Stimulated activated memory B cell treated with anti-CD40 and anti-IgM and Interleukin-4, amounts not matched to agents 10 μg/mL and 1 μg/mL and 100 μg/mL, for 72 hours (primary cell): ENCODE results near the gene PRKAR1B.

ENCODE experiments used
- ATAC-seq: fragments of 150-1000 bp; cut with Tn5 transposase; 2 replicates; pipeline ENCODE4 v1.10.0; 2021
- H3K27ac Mint-ChIP-seq: one replicate; pipeline ENCODE4 v1.8.0; 2022; ENCODE audit warnings: mild to moderate bottlenecking, mixed read lengths
- H3K27me3 Mint-ChIP-seq: one replicate; pipeline ENCODE4 v1.8.0; 2022; ENCODE audit warnings: mixed read lengths
- H3K36me3 Mint-ChIP-seq: one replicate; pipeline ENCODE4 v1.8.0; 2022; ENCODE audit warnings: mixed read lengths
- H3K4me1 Mint-ChIP-seq: one replicate; pipeline ENCODE4 v1.8.0; 2022; ENCODE audit warnings: mixed read lengths
- H3K4me3 Mint-ChIP-seq: one replicate; pipeline ENCODE4 v1.8.0; 2022; ENCODE audit warnings: mild to moderate bottlenecking, moderate library complexity, mixed read lengths
- H3K9me3 Mint-ChIP-seq: one replicate; pipeline ENCODE4 v1.8.0; 2022; ENCODE audit warnings: mixed read lengths

The PRKAR1B gene

DNA sequence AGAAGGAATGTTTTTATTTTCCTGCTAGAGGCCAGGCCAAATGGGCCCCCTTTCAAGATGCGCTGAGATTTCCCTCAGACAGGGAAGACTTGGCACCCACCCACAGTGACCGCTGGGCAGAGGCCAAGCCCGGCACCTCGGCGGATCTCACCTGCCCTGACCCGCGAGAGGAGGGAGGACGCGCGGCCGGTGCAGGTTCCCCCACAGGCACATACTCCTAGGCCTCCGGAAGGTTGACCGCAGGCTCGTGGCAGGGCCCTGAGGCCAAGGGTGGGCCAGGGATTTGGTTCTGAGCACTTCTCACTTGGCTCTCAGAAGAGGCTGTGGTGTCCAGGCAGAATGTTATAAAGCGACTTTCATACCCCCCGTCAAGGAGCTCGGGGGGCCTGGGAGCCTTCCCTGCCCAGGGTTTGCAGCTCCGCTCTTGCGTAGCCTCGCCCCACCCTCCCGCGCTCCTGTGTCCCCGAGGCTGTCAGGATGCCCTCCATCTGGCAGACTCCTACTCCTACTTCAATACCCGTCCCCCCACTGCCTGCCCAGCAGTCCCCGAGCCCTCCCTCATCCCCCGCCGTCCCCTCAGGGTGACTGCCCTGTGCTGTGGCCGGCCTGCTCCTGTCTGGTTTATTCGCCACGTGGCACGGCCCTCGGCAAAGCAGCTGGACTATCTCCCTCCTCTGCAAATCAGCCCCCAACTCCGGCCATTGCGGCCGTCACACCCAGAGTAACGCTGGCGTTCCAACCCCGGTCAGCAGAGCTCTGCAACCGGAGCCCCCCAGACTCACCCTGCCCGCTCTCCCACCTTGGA is 156.9 kb downstream of the PRKAR1B start:
- H3K36me3 Mint-ChIP-seq: no peaks in the 10 kb centered on the region
- no peak overlapping the region for H3K4me3 Mint-ChIP-seq
- no peak for ATAC-seq
- no peaks in the 10 kb centered on the region for H3K27me3 Mint-ChIP-seq
- H3K4me1 Mint-ChIP-seq: no peaks in the 10 kb centered on the region
- no peak overlapping the region for H3K27ac Mint-ChIP-seq
- H3K9me3 Mint-ChIP-seq: no peaks in the 10 kb centered on the region

DNA sequence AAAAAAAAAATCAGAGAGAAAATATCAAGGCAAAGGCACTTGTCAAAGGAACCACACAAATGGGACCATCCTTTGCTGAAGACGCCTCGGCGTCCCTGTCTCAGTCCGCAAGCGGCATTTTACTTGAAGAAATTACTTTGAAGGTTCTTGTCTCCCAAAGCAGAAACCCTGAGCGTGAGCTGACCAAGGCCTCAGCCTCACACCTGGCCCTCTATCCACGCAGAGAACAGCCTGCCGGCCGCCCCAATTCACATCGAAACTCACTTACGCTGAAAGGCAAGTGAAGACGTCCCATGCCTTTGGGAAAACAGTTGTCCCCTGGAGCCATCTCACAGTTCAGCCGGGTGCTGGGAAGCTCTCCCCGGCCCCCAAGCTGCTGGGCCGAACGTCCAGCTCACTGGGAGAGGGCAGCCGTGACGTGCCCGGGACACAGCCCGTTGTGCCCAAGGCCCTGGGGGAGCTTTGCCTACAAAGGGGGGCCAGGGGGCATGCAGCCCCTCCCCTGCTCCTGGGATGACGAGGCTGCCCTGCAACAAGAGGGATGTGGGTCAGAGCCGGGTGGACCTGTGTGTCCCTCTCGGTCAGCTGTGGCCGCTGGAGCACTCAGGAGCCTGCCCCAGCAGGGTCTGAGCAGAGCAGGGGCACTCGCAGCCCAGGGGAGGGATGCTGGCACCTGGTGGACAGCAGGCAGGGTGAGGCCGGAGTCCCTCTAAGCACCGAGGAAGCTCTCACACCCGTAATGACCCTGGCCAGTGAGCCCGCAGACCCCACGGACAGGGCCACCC is 157.8 kb downstream of the PRKAR1B start:
- Mint-ChIP-seq H3K36me3 (no peaks in the 10 kb centered on the region), H3K27me3 (no peaks in the 10 kb centered on the region), H3K4me1 (no peaks in the 10 kb centered on the region), H3K4me3 (no peak overlapping the region), H3K27ac (no peak overlapping the region), H3K9me3 (no peaks in the 10 kb centered on the region)
- no peak for ATAC-seq

DNA sequence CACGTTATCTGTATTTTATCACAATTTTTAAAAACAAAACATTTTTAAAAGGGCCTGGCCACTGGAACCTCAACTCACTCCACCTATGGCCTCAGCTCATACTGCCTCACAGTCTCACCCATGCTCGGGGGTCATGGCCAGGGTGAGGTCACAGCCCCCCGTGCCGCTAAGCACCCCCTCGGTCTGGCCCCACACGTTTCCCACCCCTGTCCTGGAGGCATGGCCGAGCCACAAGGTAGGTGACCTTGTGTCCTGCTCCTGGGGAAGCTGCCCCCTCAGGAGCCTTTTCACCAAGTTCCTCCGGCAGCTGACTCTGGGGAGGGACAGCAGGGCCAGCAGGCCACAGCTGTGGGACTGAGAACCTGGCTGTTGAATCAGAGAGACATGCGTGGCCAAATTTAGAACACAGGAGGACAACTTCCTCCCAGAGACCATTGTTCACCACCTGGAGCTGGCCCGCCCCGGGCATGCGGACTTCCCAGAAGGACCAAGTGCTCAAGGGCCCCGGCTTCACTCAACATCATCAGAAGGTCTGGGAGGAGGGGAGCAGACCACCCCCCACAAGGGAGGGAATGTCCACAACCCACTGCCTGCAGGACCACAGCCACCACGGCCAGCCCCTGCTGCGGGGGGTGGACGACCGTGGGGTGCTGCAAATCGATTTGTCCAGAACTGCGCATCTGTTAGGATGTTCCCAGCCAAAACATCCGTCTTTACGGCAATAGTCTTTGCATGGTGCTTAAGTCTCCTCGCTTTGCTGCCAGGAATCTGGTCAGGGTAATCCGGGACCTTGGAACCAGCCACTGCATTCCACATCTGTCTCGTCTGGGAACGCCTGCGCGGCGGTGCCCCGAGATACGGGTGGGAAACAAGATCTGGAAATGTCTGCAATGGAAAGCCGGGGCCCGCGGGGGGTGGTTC is 158.8 kb downstream of the PRKAR1B start:
- H3K27me3 Mint-ChIP-seq: no peaks in the 10 kb centered on the region
- no peaks in the 10 kb centered on the region for H3K4me1 Mint-ChIP-seq
- no peaks in the 10 kb centered on the region for H3K9me3 Mint-ChIP-seq
- H3K4me3 Mint-ChIP-seq: no peak overlapping the region
- no peak for ATAC-seq
- H3K36me3 Mint-ChIP-seq: no peaks in the 10 kb centered on the region
- H3K27ac Mint-ChIP-seq: no peak overlapping the region

DNA sequence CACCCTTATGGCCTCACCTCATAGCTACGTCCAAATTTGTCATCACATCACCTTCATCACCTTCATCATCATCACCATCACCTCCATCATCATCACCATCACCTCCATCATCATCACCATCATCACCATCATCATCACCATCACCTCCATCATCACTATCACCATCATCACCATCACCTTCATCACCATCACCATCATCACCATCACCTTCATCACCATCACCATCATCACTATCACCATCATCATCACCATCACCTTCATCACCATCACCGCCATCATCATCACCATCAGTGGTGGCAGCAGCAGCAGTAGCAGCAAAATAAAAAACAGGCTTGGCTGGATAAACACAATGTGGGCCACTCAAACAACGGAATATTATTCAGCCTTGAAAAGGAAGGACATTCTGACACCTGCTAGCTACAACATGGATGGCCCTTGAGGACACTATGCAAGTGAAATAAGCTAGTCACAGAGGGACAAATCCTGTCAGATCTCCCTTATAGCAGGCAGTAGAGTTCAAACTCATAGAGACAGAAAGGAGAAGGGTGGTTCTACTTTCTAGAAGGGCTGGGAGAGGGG is 159.7 kb downstream of the PRKAR1B start:
- H3K9me3 Mint-ChIP-seq: no peaks in the 10 kb centered on the region
- H3K27me3 Mint-ChIP-seq: no peaks in the 10 kb centered on the region
- no peak overlapping the region for H3K4me3 Mint-ChIP-seq
- no peaks in the 10 kb centered on the region for H3K4me1 Mint-ChIP-seq
- no peak overlapping the region for H3K27ac Mint-ChIP-seq
- H3K36me3 Mint-ChIP-seq: peaks cover 5% of the 10 kb centered on the region
- ATAC-seq: no peak

DNA sequence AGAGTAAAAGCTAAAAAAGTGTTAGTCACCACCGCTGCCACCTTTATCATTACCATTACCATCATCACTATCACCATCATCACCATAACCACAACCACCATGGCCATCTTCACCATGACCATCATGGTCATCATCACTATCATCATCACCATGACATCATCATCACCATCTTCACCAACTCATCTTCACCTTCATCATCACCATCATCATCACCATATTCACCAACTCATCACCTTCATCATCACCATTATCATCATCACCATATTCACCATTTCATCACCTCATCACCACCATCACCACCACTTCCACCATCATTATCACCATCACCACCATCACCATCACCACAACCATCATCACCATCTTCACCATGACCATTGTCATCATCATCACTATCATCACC is 161.0 kb downstream of the PRKAR1B start:
- no peak overlapping the region for H3K4me3 Mint-ChIP-seq
- no peaks in the 10 kb centered on the region for H3K27me3 Mint-ChIP-seq
- H3K36me3 Mint-ChIP-seq: peaks cover 8% of the 10 kb centered on the region
- H3K27ac Mint-ChIP-seq: no peak overlapping the region
- H3K4me1 Mint-ChIP-seq: no peaks in the 10 kb centered on the region
- H3K9me3 Mint-ChIP-seq: peaks cover under 1% of the 10 kb centered on the region
- ATAC-seq: no peak

DNA sequence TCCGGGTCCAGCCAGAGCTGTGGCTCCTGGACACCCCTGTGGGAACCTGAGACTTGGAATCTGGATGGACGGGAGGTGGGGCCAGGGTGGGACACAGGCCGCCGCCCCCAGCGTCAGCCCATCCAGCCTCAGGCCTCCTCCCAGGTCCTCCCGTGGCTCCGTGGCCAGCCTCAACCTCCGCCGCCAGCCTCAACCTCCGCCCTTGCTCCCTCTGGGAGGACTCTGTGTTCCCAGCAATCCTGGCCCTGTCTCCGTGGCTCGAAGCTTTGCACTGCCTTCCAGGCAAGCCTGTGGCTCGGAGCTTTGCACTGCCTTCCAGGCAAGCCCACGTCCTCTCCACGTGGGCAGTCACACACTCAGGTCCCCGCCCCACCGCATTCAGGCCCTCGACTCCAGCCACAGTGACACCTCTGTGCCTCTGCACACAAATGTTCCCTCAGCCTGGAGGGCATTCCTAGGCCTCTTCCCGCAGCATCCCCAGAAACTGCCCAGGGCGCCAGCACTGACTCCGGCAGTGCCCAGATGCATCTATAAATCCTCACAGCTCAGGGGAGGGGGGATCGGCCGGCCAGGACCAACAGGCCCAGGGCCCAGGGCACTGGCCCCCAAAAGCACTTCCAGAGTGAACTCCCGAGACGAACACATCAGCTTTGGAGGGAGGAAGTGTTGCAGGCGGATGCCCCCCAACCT is 162.8 kb downstream of the PRKAR1B start:
- H3K36me3 Mint-ChIP-seq: peaks cover 11% of the 10 kb centered on the region
- H3K9me3 Mint-ChIP-seq: peaks cover 3% of the 10 kb centered on the region
- H3K4me3 Mint-ChIP-seq: no peak overlapping the region
- H3K4me1 Mint-ChIP-seq: no peaks in the 10 kb centered on the region
- no peak overlapping the region for H3K27ac Mint-ChIP-seq
- ATAC-seq: peak; percentile 18
- no peaks in the 10 kb centered on the region for H3K27me3 Mint-ChIP-seq

DNA sequence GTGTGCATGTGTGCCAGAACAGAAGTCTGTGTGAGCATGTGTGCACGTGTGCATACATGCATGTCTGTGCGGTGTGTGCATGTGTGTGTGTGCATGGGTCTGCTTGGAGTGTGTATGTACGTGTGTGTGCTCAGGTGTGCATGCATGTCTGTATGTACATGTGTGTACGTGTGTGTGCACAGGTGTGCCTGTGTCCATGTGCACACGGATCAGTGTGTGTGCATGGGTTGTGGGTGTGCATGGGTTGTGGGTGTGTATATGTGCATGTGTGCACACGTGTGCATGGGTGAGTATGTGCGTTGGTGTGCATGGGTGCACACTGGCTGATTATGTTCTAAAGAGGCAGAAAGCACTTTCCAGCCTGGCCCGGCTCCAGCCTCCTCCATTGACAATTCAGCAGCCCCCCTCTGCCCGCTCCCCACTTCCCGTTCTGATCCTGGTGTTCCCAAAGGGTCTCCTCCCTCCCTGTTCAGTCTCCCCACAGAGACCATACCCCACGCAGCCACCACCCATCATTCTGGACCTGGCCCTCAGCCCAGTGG is 163.4 kb downstream of the PRKAR1B start:
- no peaks in the 10 kb centered on the region for H3K4me1 Mint-ChIP-seq
- no peak overlapping the region for H3K27ac Mint-ChIP-seq
- no peaks in the 10 kb centered on the region for H3K27me3 Mint-ChIP-seq
- peaks cover 11% of the 10 kb centered on the region for H3K36me3 Mint-ChIP-seq
- H3K4me3 Mint-ChIP-seq: no peak overlapping the region
- H3K9me3 Mint-ChIP-seq: peaks cover 3% of the 10 kb centered on the region
- ATAC-seq: peak; percentile 20

DNA sequence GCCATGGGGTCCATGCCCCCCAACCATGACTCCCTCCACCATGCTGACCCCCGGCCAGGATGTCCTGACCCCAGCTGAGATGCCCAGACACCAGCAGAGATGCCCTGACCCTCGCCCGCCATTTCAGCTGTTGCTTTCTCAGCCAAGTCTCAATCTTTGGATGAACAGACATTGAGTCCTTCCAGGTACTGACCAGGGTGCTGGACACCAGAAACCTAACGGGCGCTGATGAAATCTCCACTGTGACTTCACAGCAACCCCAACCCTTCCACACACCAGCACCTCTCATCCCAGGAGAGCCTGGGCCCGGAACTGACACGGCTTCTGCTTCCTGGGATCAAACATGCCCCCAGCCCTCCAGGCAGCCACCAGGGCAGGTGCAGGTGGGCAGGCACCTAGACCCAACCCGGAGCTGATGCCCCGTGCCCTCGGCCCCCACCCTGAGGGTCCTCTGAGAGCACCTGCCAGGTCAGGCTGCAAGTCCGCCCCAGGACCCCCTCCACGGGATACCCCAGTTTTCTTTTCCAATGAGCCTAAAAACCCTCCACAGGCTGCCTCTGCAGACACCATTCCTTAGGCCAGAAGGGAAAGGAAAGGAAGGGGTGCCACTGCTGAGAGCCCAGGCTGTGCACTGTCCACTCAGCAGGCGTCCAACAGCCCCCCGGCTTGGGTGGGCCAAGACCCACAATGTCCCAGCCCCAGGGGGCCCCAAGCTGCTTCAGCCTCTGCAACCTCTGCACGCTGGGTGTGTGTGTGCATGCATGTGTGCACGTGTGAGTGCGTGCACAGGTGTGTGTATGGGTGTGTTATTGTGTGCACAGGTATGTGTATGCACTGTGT is 164.1 kb downstream of the PRKAR1B start:
- ATAC-seq: peak; percentile 11
- no peak overlapping the region for H3K27ac Mint-ChIP-seq

DNA sequence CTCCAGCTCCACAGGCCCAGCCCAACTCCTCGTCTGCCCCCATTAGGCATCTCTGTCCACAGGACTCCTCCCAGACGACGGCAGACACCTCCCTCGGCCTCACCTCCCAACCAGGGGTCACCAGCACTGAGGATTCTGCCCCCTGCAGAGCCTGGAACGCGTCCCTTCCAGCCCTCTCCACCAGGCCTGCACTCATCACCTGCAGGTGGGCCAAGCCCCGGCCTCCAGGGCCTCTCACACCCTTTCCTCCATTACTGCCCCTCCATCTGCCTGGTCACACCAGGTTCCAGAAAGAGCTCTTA is 164.8 kb downstream of the PRKAR1B start:
- H3K27ac Mint-ChIP-seq: no peak overlapping the region
- no peaks in the 10 kb centered on the region for H3K27me3 Mint-ChIP-seq
- peaks cover 3% of the 10 kb centered on the region for H3K9me3 Mint-ChIP-seq
- peaks cover 18% of the 10 kb centered on the region for H3K36me3 Mint-ChIP-seq
- H3K4me3 Mint-ChIP-seq: no peak overlapping the region
- ATAC-seq: no peak
- no peaks in the 10 kb centered on the region for H3K4me1 Mint-ChIP-seq

More for the DNA sequence above, 164.1 kb downstream of the PRKAR1B start:
- no peaks in the 10 kb centered on the region for H3K27me3 Mint-ChIP-seq
- H3K4me1 Mint-ChIP-seq: no peaks in the 10 kb centered on the region
- H3K4me3 Mint-ChIP-seq: no peak overlapping the region
- peaks cover 3% of the 10 kb centered on the region for H3K9me3 Mint-ChIP-seq
- peaks cover 12% of the 10 kb centered on the region for H3K36me3 Mint-ChIP-seq

DNA sequence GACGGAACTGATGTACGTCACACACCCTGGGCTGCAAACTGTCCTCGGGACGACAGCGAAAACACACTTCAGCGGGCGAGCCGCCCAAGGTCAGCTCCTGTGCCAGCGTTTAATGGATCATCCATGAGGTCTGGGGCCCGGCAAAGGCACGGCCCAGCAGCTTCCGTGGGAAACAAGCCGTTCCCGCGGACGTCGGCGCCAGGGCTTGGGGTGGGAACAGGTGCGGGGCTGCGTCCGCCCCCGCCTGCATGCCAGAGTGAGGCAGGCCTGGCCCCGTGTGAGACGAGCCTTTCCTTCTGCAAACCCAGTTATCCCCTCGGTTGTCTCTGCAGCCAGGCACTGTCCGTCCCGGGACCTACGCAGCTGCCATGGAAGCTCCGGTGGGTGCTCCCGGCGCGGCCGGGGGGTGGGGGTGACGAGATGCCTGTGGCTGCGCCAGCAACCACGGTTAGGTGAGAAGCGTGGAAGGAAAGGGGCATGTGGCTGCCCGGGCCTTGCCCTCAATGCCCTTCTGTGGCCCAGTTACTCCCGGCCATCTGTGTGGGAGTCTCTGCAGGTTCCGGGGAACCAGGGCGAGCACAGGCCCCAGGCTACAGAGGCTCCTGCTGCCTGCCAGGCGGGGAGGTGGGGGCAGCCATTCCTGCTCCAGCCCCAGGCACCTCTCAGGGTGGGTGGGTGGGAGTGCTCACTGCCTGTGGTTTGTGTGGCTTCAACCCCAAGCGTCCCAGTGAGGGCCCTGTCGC is 165.3 kb downstream of the PRKAR1B start:
- H3K36me3 Mint-ChIP-seq: peaks cover 19% of the 10 kb centered on the region
- ATAC-seq: no peak

DNA sequence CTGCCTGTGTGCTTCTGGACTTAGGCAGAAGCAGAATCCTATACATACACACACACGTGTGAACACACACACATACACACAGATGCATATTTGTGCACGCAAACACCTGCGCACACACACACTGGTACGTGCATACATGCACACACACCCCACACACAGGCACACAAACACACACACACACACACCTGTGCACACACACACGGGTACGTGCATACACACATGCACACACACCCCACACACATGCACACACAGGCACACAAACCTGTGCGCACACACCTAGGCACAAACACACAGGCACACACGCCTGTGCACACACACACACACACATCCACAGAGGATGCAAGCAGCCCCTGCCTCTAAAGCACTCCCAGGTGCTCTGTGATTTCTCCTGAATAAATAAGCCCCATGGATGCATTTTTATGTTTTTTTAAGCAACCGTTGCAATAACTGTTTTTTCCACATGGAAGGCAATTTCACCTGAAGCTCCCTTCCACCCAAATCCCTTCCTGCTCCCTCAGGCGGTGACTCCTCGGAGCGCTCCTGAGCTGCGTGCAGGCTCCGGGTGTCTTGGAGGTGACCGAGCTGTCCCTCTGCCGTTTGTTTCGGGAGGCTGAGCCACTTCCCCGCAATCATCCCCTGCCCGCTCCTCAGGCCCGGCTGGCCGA is 166.0 kb downstream of the PRKAR1B start:
- Mint-ChIP-seq H3K9me3 (peaks cover 3% of the 10 kb centered on the region), H3K4me1 (no peaks in the 10 kb centered on the region), H3K36me3 (peaks cover 19% of the 10 kb centered on the region), H3K27ac (no peak overlapping the region), H3K4me3 (no peak overlapping the region), H3K27me3 (no peaks in the 10 kb centered on the region)
- no peak for ATAC-seq

More for the DNA sequence above, 165.3 kb downstream of the PRKAR1B start:
- Mint-ChIP-seq H3K27ac (no peak overlapping the region), H3K27me3 (no peaks in the 10 kb centered on the region), H3K4me1 (no peaks in the 10 kb centered on the region), H3K9me3 (peaks cover 3% of the 10 kb centered on the region), H3K4me3 (no peak overlapping the region)

DNA sequence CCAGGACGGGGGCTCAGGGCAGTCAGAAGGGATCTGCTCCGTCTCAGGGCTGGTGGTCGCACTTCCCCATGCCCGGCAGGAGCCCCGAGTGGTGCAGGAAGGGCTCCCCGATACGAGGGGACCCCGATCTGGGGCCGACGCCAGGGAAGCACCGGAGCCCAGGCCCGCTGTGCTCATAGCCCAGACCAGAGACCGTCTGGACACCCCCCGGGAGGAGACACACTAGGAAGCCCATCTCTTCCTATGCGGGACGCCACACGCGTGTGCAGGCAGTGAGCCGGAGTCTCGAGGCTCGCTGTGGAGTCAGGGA is 167.7 kb downstream of the PRKAR1B start:
- peaks cover 3% of the 10 kb centered on the region for H3K9me3 Mint-ChIP-seq
- no peak overlapping the region for H3K27ac Mint-ChIP-seq
- H3K4me3 Mint-ChIP-seq: no peak overlapping the region
- H3K36me3 Mint-ChIP-seq: peaks cover 19% of the 10 kb centered on the region
- no peaks in the 10 kb centered on the region for H3K27me3 Mint-ChIP-seq
- H3K4me1 Mint-ChIP-seq: no peaks in the 10 kb centered on the region
- no peak for ATAC-seq

DNA sequence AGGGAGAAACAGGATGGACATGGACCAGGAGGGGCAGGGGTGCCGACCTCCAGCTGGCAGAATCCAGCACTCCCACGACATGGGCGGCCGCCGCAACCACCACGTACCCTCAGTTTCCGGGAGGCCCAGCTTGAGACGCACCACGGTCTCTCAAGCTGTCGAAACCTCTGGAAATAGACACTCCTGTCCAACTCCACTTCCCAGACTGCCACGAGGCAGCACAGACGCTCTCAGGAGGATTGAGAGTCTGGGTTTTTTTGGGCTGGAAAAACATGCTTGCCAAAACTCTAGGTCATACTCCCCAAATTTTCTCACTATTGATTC is 169.6 kb downstream of the PRKAR1B start:
- no peak overlapping the region for H3K4me3 Mint-ChIP-seq
- no peaks in the 10 kb centered on the region for H3K27me3 Mint-ChIP-seq
- H3K27ac Mint-ChIP-seq: no peak overlapping the region
- peaks cover 15% of the 10 kb centered on the region for H3K36me3 Mint-ChIP-seq
- no peaks in the 10 kb centered on the region for H3K4me1 Mint-ChIP-seq
- H3K9me3 Mint-ChIP-seq: peaks cover 3% of the 10 kb centered on the region
- ATAC-seq: no peak
